SW480 (cell line): Measurements from ENCODE around the gene ECI1.

Source experiments
- DNase-seq: peaks from one replicate; pipeline ENCODE4 v3.0.0-alpha.2; 2016; ENCODE audit warnings: low spot score

Gene ECI1

DNA sequence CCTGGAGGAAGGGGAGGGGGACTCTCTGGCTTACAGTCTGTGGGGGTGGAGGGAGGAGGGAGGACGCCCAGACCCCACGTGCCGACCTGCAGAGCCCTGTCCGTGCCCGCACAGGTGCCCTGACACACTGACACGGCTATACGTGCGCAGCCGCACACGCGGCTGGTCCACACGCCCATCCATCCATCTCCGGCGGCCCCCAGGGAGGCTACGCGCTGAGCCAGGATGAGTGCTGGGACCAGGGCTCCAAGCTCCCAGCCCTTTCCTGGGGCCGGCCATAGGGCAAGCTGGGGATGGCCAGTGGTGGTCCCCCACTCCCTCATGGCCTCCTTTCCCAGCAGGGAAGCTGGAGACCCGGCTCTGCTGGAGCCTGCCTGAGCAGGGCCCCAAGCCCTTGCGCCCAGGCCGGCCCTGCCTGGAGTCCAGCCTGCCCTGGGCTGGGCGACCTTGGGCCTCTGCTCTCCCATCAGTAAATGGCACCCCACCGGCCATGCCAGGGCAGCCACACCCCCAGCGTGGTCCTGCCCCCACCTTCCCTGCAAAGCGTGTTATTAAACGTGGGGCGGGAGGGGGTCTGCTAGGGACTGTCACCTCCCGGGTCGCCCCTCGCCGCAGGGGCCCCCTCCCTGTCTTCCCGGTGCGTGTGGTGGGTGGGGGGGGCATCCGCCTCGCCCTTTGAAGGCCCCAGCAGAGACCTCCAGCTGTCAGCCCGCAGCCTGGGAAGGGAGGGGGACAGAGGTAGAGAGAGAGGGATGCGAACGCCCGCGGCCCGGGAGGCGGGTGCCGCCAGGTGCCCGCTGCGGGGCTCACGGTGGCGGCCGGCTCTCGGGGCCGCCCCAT is 55.8 kb downstream of the ECI1 start:
- DNase-seq: no peak

GRCh38 chr16:2194852-2195321 is 56.5 kb downstream of the ECI1 start:
- DNase-seq: peak; percentile 77

GRCh38 chr16:2194166-2194834 is 57.1 kb downstream of the ECI1 start:
- DNase-seq: peak; percentile 52

- DNase-seq: no peak
Observed at GRCh38 chr16:2191446-2191706, 60.0 kb downstream of the ECI1 start.

DNA sequence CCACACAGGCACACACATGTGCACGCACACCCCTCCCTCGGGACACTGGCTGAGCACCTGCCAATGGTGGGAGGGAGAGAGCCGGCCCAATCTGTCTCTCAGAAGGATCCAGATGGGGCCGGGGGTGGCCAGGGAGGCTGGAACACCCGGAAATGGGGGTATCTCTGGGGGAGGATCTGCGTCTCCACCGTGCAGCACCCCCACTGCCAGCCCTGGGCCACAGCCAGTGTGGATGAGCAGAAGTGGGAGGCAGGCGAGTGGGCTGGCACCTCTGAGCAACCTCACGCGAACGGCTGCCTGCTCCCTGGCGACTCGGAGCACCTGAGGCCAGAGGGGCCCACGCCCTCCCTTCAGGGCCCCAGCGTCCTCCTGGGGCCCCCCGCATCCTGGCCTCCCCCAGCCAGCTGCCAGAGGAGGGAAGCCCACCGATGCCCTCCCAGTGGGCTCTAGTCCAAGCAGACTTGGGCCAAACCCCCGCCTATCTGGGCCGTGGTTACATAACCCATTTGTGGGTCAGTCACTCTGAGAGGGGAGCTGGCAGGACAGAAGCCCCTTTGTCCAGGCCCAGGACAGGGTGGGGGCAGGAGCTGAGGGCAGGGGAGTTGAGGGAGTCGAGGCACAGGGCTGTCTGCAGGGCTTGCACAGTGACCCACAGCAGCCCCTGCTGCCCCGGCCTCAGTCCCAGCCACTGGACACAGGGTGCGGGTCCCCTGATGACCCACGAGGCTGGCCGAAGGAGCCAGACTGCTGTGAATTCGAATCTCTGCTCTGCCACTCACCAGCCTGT is 60.5 kb downstream of the ECI1 start:
- no peak for DNase-seq

DNA sequence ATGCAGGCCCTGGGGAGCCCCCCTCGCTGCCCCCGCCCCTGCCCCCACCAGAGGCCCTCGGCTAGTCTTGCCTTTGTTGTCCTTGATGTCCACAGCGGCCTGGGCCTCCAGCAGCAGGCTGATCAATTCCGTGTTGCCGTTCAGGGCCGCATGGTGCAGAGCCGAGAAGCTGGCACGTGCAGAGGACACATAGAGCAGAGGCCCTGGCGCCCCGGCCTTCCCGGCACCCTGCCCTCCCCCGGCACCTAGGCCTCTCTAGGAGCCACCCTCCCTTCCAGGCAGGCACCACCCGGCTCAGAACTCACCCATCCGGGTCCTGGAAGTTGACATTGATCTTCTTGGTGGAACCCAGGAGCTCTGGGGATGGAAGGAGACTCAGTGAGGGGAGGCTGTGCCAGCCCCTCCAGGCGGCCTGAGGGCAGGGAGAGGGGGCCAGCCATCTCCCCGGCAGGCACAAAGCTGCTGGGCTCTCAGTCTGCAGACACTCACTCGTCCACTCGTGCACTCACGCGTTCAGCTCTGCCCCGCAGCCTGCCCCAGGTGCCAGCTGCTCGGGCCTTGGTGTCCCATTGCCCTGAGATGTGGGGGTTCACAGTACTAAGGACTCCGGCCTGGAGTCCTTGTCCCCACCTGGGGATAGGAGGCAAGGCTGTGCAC is 61.3 kb downstream of the ECI1 start:
- no peak for DNase-seq
